GM19372 (cell line): ENCODE measurements around the gene VPS9D1.
"Not testable (repeated sequence)": the region's sequence is repeated elsewhere in the genome, so short reads cannot be mapped to it uniquely, and the experiment has no call there.

ENCODE experiments used
- ATAC-seq: cut with Tn5 transposase; IDR thresholded peaks from one replicate; pipeline ENCODE4 v1.9.1; 2021; ENCODE audit warnings: mild to moderate bottlenecking, low read depth, moderate library complexity; ENCODE audit not compliant: unreplicated experiment

Gene VPS9D1

DNA sequence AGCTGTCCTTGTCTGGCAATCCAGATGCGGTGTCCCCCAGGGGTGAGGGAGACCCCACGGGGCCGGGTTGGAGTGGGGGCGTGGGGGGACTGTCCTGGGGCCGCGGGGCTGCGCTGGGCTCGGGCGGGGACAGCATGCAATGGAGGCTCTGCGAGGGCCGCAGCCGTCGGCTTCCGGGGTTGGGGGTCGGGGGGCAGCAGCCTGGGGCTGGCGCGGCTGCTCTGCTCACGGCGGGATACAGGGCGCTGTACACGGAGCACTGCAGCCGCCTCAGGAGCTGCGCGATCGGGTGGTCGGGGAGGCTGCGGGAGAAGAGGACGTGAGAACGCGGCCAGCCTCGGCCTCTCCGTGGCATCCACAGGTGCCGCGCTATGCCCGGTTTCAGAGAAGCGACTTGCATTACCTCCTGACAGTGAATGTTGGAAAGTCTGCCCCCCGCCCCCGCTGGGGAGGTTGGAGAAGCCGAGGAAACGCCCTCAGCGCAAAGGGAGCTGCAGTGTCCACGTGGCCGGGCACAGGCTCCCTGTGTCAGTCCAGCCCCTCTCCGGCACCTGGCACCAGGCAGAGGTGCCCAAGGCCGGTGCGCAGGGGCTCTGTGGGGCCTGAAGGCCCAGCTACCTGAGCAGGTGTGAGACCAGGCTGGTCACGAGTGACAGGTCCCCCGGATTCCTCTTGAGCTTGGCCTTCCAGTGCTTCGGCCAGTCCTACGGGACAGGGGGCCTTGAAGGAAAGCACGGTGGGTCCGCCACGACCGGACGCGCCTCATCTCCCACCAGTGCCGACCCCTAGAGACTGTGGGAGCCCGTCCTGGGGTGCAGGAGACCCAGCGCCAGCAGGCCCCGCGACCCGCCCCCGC, 9.8 kb downstream of the VPS9D1 start:
- ATAC-seq: no peak

DNA sequence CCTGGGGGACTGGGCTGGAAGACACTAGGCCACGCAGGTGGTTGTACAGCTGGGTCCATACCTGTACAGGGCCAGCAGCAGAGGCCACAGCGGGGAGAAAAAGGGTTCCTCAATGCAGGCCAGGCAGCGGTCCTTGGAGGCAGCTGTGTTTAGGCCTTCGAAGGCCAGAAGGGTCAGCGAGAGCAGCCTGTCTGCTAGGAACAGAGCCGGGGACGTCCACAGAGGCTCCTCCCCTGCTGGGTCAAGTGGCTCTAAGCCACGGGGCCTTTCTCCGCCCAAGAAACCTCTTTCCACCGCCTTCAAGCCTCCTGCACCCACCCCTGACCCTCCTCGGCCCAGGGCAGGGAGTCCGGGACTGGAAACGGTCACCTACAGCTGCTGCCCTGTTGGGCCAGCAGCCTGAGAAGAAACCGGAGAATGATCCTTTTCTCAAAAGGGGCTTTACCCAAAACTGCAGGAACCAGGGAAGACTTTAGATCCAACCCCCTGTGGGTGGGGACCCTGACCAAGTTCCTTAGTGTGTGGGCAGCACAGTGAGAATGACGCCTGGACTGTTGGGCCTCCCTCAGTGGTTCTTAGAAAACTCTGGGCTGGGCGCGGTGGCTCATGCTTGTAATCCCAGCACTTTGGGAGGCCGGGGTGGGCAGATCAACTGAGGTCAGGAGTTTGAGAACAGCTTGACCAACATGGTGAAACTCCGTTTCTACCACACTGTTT, 10.8 kb downstream of the VPS9D1 start:
- no peak for ATAC-seq

DNA sequence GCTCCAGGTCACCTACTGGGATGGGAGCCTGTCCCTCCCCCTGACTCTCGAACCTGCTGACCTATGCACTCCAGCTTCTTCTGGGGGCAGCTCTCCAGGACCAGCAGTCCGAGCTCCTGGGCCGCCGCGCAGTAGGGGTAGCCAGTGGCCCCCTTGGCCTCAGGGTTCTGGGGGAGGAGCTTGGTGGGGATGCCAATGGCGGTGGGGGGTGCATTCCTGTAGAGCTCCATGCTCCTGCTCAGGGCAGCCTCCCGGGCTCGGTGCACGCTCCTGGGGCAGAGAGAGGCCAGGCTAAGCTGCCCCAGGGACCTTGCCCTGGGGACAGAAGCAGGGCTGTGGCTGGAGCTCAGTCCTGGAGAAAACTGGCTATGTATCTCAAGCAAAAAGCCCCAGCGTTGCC, 11.5 kb downstream of the VPS9D1 start:
- ATAC-seq: no peak

DNA sequence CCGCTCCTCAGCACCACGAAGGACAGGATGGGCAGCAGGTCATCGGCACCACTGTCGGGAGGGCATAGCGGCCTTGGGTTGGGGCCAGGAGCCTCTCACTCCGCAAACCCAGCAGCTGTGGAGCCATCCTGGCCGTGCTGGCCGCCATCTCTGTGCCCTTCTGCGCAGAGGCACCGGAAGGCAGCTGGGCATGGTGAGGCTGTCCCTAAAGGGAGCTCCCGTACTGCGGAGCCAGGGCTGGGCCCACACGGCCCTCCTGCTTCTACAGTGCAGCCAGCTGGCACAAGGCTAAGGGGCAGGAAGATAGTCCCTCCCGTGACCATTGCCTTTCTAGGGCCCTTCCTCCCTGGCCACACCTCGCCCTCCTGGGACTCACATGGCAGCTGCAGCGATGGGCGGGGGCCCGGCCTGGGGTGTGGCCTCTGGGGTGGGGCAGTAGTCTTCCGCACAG, 12.2 kb downstream of the VPS9D1 start:
- no peak for ATAC-seq

DNA sequence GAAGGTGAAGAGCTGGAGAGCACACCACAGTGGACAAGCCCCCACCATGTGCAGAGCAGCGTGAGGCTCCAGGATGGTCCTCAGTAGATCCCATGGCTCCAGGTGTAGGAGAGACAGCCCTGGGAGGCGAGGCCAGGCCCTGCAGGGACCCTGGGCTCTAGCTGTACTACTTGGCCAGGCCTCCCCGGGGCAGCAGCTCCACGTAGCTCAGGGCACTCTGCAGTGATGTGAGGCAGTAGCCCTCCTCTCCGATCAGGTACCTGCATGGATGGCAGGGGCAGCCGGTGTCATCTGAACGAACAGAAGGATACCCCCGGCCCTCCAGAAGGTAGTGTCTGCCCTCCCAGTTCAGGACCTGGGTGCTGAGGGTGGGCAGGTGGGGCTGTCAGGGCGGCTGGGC, 13.0 kb downstream of the VPS9D1 start:
- no peak for ATAC-seq

DNA sequence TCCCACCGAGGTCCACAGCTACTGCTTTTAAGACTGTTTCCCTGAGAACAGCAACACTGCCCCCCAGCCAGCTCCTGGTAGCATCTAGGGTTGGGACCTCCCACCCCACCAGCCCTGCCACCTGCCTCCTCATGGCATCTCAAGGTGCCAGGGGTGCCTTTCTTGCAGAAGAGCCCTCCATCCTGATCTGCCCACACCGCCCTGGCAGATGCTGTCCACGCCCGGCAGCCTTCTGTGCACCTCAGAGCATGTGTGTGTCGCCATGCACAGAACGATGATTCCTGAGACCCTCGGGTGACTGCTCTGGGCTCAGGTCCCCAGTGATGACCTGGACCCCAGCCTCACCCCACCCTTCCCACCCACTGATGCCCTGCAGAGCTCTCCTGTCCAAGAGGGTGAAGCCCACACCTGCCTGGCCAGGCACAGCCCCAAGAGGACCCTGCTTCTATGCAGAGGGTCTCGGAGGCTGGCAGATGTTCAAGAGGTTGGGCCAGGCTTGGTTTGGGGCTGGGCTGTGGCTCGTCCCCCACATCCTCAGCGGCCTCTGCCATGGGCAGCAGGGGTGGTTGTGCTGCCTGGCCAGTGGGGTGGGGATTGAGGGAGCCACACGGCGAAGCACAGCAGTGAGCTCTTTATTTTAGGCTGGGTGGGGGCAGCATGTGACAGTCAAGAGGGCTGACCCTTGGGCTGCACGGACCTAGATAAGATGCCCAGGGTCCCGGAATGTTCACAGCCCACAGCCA, 14.0 kb downstream of the VPS9D1 start:
- ATAC-seq: no peak

DNA sequence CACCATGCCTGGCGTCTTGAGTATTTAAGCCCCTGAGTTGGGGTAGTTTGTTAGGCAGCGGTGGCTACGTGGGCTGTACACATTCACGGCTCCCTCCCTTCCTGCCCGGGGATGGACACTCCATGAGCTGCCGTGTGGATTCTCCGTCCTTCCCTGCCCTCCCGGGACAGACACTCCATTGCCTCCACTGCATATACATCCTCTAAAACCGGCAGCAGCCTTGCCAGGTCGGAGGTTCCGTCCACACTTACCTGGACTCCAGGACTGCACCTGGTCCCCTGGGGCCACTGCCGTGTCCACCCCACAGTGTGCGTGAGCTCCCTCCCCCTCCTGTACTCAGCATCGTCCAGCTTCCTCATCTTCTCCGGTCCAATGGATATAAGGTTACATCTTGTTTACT, 15.7 kb downstream of the VPS9D1 start:
- ATAC-seq: no peak

DNA sequence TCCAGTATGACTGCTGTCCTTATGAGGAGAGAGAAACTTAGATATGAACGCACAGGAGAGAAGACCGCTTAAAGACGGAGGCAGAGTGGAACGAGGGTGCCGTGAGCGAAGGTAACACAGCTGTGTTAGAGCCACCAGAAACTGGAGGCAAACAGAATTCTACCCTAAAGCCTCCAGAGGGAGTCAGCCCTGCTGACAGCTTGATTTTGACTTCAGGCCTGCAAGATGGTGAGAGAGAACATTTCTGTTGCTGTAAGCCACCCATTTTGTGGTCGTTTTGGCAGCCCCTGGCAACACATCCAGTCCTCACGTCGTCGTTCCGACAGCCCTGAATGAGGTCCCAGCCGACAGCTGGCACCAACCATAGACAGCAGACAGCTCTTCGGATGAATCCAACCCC, 16.4 kb downstream of the VPS9D1 start:
- ATAC-seq: no peak

DNA sequence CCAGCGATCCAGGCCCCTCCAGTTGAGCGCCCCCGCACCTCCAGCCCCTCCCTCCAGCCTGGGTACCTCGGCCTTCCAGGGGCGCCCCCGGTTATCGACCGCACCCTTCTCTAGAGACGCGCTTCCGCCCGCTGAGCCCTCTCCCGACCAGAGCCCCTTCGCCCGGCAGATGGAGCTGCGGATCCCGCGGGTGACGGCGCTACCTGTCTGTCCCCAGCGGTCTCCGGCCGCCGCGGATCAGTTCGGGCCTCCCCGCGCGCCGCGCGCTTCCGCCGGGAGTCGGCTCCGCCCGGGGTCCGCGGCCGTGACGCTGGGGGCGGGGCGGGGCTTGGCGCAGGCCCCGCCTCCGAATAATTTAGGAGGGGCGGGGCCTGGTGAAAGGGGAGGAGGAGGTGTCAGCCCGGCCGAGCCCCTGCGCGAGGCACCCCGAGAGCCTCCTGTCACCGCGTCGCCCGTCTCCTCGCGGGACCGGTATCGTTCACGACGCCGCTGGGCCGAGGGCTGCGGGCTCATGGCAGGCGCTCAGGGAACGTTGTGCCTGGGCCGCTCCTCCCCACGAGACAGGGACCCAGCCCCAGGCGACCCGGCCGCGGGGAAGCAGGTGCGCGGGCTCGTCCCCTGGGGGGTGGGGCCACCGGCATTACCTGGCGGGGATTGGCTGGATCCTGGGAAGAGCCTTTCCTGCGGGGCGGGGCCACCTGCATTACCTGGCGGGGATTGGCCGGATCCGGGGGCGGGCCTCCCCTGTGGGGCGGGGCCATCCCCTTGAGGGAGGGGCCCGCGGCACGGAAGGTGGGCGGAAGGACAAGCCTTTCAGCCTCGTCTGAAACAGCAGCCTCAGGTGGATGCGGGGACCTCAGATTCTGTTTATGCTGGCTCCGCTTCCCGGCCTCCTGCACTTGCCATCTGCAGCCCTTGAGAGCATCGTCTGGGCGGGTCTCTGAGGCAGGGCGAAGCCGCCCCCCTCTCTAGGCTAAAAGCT, 19.0 kb downstream of the VPS9D1 start, which contains the start of gene SPATA2L:
Gene SPATA2L (minus strand): TSS at position 281 of the 982 bp plus-strand sequence. CDS start 473 bp downstream, outside the sequence.
- peak; percentile 64 for ATAC-seq

DNA sequence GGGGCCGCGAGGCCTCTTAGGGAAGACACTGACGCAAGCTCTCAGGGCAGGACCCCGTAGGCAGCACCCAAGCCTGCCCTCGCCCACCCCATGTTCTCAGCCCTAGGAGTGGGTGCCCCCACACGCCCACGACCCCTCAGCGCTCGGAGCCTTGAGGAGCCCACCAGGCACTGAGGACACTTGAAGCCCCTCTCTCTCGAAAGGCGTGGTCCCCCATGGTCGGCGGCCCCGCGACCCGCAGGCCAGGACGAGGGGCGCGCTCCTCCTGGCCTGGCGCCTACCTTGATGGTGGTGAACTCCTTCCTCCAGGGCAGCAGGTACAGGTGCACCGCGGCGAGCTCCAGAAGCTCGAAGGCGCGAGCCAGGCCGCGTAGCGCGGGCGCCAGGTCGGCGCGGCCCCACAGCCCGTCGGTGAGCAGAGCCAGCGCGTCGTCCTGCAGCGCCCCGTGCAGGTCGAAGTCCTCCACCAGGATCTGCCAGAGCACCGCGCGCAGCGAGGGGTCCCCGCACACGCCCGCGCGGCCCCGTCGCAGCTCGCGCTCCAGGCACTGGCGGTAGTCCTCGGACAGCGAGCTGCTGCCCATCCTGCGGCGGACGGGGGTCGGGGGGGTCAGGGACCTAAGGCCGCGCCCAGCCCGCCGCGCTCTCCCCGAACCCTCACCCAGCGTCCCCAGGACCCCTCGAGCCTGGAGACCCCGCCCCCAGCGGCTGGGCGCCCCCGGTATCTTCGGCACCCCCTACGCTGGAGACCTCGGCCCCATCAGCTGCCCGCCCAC, 19.9 kb downstream of the VPS9D1 start:
- ATAC-seq: no peak

DNA sequence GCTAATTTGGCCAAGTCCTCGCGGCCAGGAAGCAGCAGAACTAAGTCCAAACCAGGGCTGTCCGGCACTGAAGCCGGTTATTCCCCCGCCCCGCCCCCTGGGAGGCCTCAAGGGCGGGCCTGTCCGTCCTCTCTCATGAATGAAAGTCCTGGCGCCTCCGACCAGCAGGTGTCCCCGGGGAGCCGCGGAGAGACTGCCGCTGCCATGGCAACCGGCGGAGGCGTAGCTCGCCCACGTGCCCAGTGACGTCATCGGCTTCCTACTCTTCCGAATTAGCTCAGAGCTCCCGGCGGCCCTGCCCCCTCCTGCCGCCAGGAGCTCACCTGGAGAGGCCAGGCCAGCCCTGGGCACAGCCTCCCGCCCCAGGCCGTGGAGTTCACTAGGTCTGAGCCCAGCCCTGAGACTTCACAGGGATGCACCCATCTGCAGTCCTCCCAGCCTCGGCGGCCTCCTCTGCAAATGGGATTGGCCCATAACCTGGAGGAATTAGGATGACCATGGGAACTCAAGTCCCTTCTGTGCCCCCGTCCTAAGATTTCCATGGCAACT, 20.5 kb downstream of the VPS9D1 start:
- peak; percentile 41 for ATAC-seq

DNA sequence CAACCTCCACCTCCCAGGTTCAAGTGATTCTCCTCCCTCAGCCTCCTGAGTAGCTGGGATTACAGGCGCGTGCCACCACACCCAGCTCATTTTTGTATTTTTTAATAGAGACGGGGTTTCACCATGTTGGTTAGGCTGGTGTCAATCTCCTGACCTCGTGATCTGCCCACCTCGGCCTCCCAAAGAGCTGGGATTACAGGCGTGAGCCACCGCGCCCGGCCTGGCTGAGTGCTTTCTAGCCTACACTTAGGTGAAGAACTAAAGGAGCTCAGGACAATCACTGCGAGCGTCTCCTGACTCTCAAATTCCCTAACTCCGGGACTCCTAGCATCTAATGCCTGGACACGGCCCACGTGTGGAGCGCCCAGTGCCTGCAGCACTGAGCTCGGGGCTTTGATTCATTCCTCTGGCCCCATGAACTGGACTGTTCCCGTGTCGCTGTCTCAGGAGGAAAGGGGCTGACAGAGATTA, 21.0 kb downstream of the VPS9D1 start:
- ATAC-seq: not testable (repeated sequence)

DNA sequence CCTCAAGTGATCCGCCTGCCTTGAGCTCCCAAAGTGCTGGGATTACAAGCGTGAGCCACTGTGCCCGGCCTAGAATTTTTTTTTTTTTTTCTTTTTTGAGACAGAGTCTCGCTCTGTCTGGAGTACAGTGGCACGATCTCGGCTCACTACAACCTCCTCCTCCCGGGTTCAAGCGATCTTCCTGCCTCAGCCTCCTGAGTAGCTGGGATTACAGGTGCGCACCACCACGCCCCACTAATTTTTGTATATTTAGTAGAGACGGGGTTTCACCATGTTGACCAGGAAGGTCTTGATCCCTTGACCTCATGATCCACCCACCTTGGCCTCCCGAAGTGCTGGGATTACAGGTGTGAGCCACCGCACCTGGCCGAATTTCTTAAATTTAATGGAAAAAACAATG, 22.0 kb downstream of the VPS9D1 start:
- ATAC-seq: not testable (repeated sequence)

DNA sequence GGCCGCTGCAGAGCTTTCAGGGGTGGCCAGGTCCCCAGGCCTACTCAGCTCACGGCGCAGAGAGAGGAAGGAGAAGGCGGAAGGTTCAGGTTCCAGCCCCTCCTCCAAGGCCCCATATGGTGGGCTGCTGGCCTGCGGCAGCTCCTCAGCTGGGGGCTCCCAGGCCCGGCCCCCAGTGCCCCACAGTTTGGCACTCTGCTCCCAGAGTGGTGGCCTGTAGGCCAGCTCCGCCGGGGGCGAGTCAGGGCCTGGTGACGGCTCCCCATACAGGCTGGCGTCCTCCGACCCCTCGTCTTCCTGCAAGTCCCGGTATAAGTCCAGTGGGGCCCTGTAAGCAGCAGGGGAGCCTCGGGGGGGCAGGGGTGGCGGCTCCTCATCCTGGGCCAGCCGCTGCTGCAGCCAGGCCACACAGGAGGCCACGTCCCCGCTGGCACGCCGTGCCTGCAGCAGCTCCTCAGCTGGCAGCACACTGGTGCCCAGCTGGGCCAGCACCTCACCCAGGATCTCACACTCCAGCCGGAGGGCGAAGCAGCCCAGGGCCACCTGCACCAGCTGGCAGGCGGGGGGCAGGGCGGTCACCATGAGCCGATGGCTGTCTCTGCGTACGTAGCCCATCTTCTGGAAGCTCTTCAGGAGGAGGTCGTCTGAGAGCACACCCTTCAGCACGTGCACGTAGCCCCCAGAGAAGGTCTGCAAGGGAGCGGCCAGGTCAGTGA, 22.9 kb downstream of the VPS9D1 start:
- no peak for ATAC-seq

DNA sequence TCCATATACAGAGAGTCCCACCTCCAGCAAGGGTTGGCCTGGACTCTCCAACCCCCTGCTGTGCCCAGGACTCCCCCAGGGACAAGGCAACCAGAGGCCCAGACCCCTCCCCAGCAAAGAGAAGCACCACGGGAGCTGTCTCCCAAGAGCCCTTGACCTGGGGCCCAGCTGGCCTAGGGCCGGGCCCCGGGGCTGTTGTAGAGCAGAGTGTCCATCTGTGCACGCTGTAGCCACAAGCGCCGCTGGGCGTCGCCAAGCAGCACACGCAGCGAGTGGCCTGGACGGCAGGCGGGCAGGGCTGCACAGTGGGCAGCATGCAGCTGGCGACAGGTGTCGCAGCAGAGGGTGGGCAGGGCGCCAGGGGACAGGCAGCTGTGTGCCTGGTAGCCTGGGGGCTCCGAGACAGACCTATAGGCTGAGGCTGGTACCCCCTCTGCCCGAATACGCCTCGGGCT, 23.5 kb downstream of the VPS9D1 start:
- ATAC-seq: no peak

DNA sequence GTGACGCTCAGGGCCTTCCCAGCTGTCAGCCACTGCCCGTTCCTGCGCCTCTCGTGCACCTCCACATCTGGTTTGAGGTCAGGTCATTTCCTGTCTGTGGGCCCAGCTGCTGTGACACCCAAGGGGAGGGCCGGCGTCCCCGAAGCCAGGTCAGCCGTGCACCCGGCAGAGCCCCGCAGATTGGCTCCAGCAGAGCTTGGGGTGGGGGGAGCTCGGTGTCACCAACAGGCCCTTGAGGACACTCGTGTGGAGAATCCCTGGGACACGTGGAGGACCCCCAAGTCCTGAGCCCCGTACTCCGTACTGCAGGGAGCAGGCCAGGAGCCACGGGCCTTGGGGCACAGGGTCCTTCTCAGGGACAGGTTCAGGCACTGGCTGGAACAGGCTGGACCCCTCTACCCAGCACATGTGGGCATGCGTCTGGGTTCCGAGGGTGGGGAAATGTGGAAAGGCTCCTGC, 24.0 kb downstream of the VPS9D1 start:
- ATAC-seq: no peak

DNA sequence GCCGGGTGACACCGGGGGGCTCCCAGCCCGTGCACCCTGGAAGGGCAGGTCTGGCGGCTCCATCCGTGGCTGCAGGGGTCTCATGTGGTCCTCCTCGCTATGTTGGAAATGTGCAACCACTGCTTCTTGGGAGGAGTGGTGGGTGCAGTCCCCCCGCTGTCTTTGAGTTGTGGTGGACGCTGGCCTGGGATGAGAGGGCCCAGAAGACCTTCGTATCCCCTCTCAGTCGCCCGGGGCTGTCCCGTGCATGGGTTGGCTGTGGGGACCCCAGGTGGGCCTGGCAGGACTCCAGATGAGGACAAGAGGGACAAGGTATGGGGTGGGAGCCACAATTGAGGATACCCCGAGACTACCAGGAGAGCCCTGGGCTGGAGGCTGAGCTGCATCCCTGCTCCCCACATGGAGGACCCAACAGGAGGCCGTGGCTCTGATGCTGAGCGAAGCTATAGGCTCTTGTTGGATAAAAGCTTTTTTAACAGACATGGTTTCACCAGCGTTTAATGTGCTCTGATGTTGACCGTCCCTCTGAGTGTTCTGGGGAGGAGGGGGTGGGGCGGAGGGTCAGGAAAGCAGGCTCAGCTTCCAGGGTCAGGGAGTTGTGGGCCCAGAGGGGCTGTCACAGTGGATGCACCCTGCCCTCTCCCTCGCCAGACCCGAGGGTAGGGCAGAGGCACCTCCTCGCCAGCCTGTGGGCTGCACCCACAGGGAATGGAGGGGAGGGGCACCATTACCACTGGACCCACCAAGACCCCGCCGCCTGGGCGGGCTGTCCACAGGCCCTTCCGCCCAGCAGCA, 24.6 kb downstream of the VPS9D1 start:
- no peak for ATAC-seq
